ENCODE data around the gene IFNAR1. TPM values are rescaled to one million over a fixed set of nuclear protein-coding genes. Genes with fewer than 3 reads are reported as not detected.

IFNAR1 gene
- total RNA-seq, 1 experiment from 2014 or later = 20.4 TPM

DNA sequence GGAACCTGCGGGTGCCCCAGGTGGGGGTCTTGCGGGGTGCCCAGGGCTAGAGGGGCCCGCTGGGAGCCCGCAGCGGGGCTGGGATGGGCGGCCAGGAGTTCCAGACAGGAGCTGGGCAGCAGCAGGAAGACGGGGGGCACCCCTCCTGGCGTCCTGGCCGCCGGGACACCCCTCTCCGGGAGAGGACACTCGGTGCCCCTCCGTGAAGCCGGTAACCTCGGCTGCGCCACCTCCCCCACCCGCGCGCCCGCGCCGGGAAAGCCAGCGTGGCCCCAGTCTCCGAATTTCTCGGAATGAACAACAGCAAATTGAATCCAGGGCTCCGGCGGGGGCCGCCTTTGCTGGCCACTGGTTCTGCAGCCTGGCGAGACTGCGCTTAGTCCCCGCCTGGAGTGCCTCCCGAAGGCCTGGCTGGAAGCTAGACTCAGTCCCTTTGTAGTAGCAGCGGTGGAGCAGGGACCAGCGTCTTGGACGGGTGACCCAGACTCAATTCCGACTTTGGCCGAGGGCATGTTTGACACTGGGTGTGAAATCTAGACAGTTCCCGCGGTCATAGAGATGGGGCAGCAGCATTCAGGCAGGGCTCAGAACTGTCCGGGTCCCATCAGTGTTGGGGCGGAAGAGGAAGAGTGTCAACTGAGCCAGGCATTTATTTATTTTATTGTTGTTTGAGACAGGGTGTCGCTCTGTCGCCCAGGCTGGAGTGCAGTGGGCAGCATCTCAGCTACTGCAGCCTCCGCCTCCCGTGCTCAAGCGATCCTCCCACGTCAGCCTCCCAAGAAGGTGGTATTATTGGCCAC, 79.2 kb downstream of the IFNAR1 start:
- intact Hi-C loops (cut with micrococcal nuclease; ENCODE audit: unreplicated experiment) = loop anchor here (2.0 kb wide), 1 partner anchor 43 kb away; no protein-coding TSS in a partner anchor
- no peaks in the 10 kb centered on the region for H3K27me3 Mint-ChIP-seq (ENCODE audit: insufficient read depth, unreplicated experiment)
- Histone ChIP-seq H3K4me1 (peaks cover 26% of the 10 kb centered on the region), H3K36me3 (ENCODE audit: control insufficient read depth, insufficient read depth, low read length) (no peaks in the 10 kb centered on the region), H3K9me3 (no peaks in the 10 kb centered on the region), H3K27me3 (replicated peaks; ENCODE audit: control insufficient read depth, insufficient read depth, low read length) (no peaks in the 10 kb centered on the region), H3K4me3 (ENCODE audit: low read depth, low read length) (peak overlapping the region; percentile 89)
- ChIA-PET POLR2A (interaction anchor here (1.0 to 1.4 kb wide), 2 partner anchors 9 to 138 kb away, joined by 3 to 8 read pairs; partner anchors contain the start of gene GART), CTCF (interaction anchor here (0.8 to 1.5 kb wide), 2 partner anchors 43 to 204 kb away, joined by 3 to 4 read pairs; no protein-coding TSS in a partner anchor)
- H3K27ac Mint-ChIP-seq (ENCODE audit: unreplicated experiment) = peak overlapping the region; percentile 96
- no peaks in the 10 kb centered on the region for H3K9me3 Mint-ChIP-seq (ENCODE audit: unreplicated experiment)
- H3K4me3 Mint-ChIP-seq (ENCODE audit: unreplicated experiment) = peak overlapping the region; percentile 99
- H3K4me1 Mint-ChIP-seq (ENCODE audit: low read depth, unreplicated experiment) = peaks cover 22% of the 10 kb centered on the region
- TF ChIP-seq, protein P1, sequence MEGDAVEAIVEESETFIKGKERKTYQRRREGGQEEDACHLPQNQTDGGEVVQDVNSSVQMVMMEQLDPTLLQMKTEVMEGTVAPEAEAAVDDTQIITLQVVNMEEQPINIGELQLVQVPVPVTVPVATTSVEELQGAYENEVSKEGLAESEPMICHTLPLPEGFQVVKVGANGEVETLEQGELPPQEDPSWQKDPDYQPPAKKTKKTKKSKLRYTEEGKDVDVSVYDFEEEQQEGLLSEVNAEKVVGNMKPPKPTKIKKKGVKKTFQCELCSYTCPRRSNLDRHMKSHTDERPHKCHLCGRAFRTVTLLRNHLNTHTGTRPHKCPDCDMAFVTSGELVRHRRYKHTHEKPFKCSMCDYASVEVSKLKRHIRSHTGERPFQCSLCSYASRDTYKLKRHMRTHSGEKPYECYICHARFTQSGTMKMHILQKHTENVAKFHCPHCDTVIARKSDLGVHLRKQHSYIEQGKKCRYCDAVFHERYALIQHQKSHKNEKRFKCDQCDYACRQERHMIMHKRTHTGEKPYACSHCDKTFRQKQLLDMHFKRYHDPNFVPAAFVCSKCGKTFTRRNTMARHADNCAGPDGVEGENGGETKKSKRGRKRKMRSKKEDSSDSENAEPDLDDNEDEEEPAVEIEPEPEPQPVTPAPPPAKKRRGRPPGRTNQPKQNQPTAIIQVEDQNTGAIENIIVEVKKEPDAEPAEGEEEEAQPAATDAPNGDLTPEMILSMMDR (IDR thresholded peaks at IDR 0.05; ENCODE audit: insufficient read depth in 1 of 2, low read depth in 1 of 2, low read length in 1 of 2, severe bottlenecking in 1 of 2, unreplicated experiment in 1 of 2) = no peak
- no TSS peak for BruUV-seq (replicated peaks)
- H3K36me3 Mint-ChIP-seq (ENCODE audit: insufficient read depth, unreplicated experiment) = peaks cover 15% of the 10 kb centered on the region
- peak; percentile 57 to 65 for DNase-seq

DNA sequence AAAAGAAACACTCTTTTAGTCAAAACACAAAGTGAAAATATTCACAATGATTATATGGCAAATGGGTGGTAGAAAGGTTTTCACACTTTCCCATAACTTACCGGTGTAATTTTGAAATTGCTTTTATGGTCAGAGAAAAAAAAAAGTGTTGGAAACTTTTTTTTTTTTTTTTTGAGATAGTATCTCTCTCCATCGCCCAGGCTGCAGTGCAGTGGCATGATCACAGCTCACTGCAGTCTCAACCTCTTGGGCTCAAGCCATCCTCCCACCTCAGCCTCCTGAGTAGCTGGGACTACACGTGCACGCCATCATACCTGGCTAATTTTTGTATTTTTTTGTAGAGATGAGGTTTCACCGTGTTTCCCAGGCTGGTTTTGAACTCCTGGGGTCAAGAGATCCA, 81.7 kb downstream of the IFNAR1 start:
- H3K27ac Mint-ChIP-seq (ENCODE audit: unreplicated experiment) = no peak overlapping the region
- POLR2A ChIA-PET = no interaction called here
- peaks cover 25% of the 10 kb centered on the region for H3K4me1 Mint-ChIP-seq (ENCODE audit: low read depth, unreplicated experiment)
- peaks cover 32% of the 10 kb centered on the region for H3K36me3 Mint-ChIP-seq (ENCODE audit: insufficient read depth, unreplicated experiment)
- H3K27me3 Mint-ChIP-seq (ENCODE audit: insufficient read depth, unreplicated experiment) = no peaks in the 10 kb centered on the region
- peaks cover 40% of the 10 kb centered on the region for H3K4me1 ChIP-seq
- intact Hi-C loops (cut with micrococcal nuclease; ENCODE audit: unreplicated experiment) = no loop called here
- no peaks in the 10 kb centered on the region for H3K9me3 ChIP-seq
- no peak overlapping the region for H3K4me3 Mint-ChIP-seq (ENCODE audit: unreplicated experiment)
- DNase-seq = no peak
- BruUV-seq (replicated peaks) = no TSS peak
- H3K27me3 ChIP-seq (replicated peaks; ENCODE audit: control insufficient read depth, insufficient read depth, low read length) = no peaks in the 10 kb centered on the region
- no peaks in the 10 kb centered on the region for H3K9me3 Mint-ChIP-seq (ENCODE audit: unreplicated experiment)
- CTCF ChIA-PET = interaction anchor here (0.7 to 1.0 kb wide), 3 partner anchors 13 to 45 kb away, joined by 4 to 6 read pairs (median 5); no protein-coding TSS in a partner anchor
- H3K4me3 ChIP-seq (ENCODE audit: low read depth, low read length) = no peak overlapping the region
- TF ChIP-seq, protein P1 (IDR thresholded peaks at IDR 0.05; ENCODE audit: insufficient read depth in 1 of 2, low read depth in 1 of 2, low read length in 1 of 2, severe bottlenecking in 1 of 2, unreplicated experiment in 1 of 2) = no peak
- H3K36me3 ChIP-seq (ENCODE audit: control insufficient read depth, insufficient read depth, low read length) = no peaks in the 10 kb centered on the region

Other genes starting within 250 kb of the IFNAR1 start
- gene IFNAR2, start 95.0 kb upstream of the IFNAR1 start, total RNA-seq (2022) = 33.7 and 36.1 TPM in 2 replicates
- gene IL10RB, start 58.6 kb upstream of the IFNAR1 start, total RNA-seq (2022) = 11.7 and 13.1 TPM in 2 replicates
- 47.0 and 56.9 TPM in 2 replicates for gene IFNGR2, start 78.4 kb downstream of the IFNAR1 start, total RNA-seq (2022)
- gene TMEM50B, start 155.0 kb downstream of the IFNAR1 start, total RNA-seq (2022) = 21.0 and 25.9 TPM in 2 replicates
- gene DNAJC28, start 166.7 kb downstream of the IFNAR1 start, total RNA-seq (2022) = 2.5 and 2.7 TPM in 2 replicates
- 134 and 147 TPM in 2 replicates for gene GART, start 217.1 kb downstream of the IFNAR1 start, total RNA-seq (2022)
- 220 and 273 TPM in 2 replicates for gene SON, start 218.1 kb downstream of the IFNAR1 start, total RNA-seq (2022)